GM19193 (cell line): ENCODE results near the gene CCDC195.

Experiments
- POLR2A ChIP-seq: IDR thresholded peaks from 4 replicates; pipeline ENCODE4 v1.6.1; 2011; ENCODE audit not compliant: insufficient read depth, insufficient read length; ENCODE audit errors: extremely low read depth

CCDC195 gene

DNA sequence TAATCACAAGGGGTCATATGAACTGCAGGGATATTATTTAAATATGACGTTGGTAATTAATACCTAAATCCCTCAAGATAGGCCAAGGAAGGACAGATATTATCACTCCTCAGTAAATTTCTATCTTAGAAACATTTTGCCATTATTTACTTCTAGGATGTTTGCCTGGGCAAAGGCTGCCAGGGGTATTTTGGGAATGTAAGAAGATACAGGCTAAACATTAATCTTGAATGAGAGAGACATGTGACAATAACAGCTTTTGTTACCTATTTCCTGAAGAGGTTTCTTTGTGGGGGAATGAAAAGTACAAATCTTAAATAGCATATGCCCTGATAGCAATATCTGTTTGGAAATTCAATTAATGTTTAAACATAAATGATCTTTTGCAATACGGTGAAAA lies 756 bp upstream of the CCDC195 start:
- TF ChIP-seq POLR2A: no peak

- TF ChIP-seq POLR2A: no peak
These were observed 4.1 kb downstream of the CCDC195 start for GRCh38 chr2:224711859-224712665.

GRCh38 chr2:224711381-224711780 lies 4.8 kb downstream of the CCDC195 start:
- no peak for TF ChIP-seq POLR2A

DNA sequence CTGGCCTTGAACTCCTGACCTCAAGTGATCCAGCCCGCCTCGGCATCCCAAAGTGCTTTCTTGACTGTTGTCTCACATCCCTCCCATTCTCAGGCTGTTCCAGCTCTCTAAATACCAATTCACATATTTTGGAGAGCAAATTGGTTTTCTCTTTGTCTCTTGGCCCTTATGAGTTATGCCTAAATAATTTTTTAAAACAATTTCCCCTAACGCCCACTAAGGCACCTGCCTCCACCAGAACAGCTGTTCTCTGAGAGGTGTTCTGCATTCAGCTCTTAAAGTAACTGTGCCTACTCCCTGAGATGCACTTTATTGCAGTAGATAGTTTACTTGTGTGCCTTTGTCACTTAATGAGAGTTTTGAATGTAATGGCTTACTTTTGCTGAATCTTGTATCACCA lies 6.9 kb downstream of the CCDC195 start:
- TF ChIP-seq POLR2A: no peak

DNA sequence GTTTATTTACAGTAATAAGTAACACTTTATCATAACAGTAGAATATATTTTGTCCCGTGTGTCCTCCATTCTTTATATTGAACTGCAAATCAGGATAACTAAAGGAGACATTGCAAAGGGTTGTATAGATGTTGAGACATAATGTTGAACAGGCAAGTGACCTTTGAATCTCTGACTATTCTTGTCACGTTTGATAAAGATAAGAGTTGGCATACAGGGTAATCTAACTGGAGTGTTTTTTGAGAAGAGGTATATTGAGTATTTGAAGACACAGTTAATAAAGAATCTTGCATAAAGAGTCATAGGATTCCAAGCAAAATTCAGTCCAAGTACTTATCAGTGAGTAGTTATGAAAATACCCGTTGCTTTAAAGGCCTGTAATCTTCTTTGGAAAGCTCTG lies 21.7 kb downstream of the CCDC195 start:
- no peak for TF ChIP-seq POLR2A

DNA sequence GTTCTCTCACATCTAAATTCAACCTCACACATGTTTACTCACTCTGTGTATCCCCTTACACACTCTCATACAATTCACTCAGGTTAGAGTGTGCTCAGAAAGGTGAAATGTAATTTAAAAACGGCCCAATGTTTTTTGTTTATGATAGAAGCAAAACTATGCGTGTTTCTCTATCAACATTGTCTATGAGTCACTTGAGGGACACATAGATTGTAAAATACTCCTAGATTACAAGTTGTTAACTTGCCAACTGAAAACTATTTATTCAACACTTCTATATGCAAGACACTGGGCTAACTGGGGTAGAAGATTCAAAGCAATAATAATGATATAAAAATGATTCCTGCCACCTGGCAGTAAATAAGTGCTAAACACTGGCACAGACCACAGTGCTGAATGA lies 24.6 kb downstream of the CCDC195 start:
- TF ChIP-seq POLR2A: no peak

- TF ChIP-seq POLR2A: no peak
These were observed 25.3 kb downstream of the CCDC195 start for GRCh38 chr2:224690868-224691267.

- TF ChIP-seq POLR2A: no peak
These were observed 26.6 kb downstream of the CCDC195 start for GRCh38 chr2:224689539-224689938.

- TF ChIP-seq POLR2A: no peak
These were observed 27.2 kb downstream of the CCDC195 start for GRCh38 chr2:224688997-224689396.

- TF ChIP-seq POLR2A: no peak
These were observed 29.0 kb downstream of the CCDC195 start for GRCh38 chr2:224687156-224687555.

DNA sequence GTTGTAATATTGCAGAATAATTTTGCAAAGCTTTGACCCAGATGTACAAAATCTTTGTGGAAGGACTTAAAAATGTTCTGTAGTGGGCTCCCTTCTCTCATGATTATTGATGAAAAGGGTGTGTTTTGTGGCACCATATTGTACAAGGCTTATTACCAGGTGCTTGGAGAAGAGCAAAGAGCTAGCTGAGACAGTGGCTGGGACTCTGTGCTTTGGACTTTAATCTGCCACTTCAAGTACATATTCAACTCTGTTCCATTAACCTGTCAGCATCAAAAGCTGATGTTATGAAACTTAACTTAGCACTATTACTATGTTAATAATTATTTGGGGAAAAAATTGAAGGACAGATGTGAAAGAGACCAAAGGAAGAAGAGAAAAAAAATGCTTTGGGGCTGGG lies 31.0 kb downstream of the CCDC195 start:
- TF ChIP-seq POLR2A: no peak

DNA sequence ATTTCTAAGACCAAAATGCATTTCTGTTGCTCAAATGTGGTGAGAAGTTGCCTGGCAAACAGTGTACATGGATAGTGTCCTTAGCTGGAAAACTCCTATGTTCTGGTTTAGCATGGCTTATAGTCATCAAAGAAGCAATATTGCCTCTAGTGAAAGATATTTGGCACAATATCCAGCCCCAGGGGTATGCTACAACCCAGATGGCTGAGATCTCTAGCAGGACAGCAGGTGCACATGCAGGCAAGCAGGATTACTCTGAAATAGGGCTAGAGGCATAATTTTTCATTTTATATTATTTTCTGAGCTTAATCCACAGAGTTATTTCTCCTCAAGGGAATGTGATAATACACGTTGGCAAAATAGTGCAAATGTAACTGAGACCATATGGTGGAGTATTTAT lies 34.0 kb downstream of the CCDC195 start:
- TF ChIP-seq POLR2A: no peak

- TF ChIP-seq POLR2A: no peak
These were observed 44.4 kb downstream of the CCDC195 start for GRCh38 chr2:224671731-224672130.

- TF ChIP-seq POLR2A: no peak
These were observed 46.0 kb downstream of the CCDC195 start for GRCh38 chr2:224670203-224670602.

DNA sequence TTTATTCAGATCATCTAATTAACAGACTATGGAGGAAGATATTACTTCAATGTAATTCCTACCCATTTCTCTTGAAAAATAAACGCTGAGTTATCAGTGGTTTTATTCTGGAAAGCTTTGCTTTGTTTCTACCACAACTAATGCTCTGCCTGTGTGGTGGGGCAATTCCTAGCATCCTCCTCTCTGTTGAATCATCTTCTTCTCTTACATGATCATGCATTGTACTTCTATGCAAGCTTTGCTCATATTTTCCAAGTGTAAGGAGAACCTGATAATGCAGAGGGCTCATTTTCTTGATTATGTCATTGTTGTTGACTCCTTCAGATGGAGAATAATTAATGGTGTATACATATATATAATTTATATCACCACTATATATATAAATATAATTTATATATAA lies 46.7 kb downstream of the CCDC195 start:
- TF ChIP-seq POLR2A: no peak

GRCh38 chr2:224668123-224668909 lies 47.8 kb downstream of the CCDC195 start:
- TF ChIP-seq POLR2A: no peak
